GM23248 (cell line): ENCODE results near the gene LORICRIN. TPM values are rescaled to one million over a fixed set of nuclear protein-coding genes. Genes with fewer than 3 reads are reported as not detected.

Source experiments
- DNase-seq: peaks from one replicate; pipeline ENCODE4 v3.0.0-alpha.2; 2015
- H2AFZ ChIP-seq: fragments of 200-600 bp; sonication (generic); 2 replicates; pipeline ENCODE4 v1.6.1; 2016; ENCODE audit warnings: antibody characterized with exemption
- H3F3A ChIP-seq: fragments of 200-600 bp; sonication (generic); 2 replicates; pipeline ENCODE4 v1.6.1; 2016; ENCODE audit warnings: mild to moderate bottlenecking, antibody characterized with exemption, mixed run types; ENCODE audit not compliant: insufficient read depth
- H3K27ac ChIP-seq: fragments of 200-600 bp; sonication (generic); 2 replicates; pipeline ENCODE4 v1.5.1; 2016; ENCODE audit warnings: mild to moderate bottlenecking
- H3K27me3 ChIP-seq: fragments of 200-600 bp; sonication (generic); replicated peaks from 2 replicates; pipeline ENCODE4 v1.6.1; 2016; ENCODE audit warnings: mild to moderate bottlenecking; ENCODE audit not compliant: insufficient read depth
- H3K36me3 ChIP-seq: fragments of 200-600 bp; sonication (generic); 2 replicates; pipeline ENCODE4 v1.6.1; 2016; ENCODE audit warnings: low read depth, mild to moderate bottlenecking
- H3K4me1 ChIP-seq: fragments of 200-600 bp; sonication (generic); 2 replicates; pipeline ENCODE4 v1.6.1; 2016; ENCODE audit warnings: mild to moderate bottlenecking; ENCODE audit not compliant: insufficient read depth
- H3K4me2 ChIP-seq: fragments of 200-600 bp; sonication (generic); one replicate; pipeline ENCODE4 v1.6.1; 2016; ENCODE audit warnings: mild to moderate bottlenecking; ENCODE audit not compliant: unreplicated experiment
- H3K4me3 ChIP-seq: fragments of 200-600 bp; sonication (generic); 2 replicates; pipeline ENCODE4 v1.5.1; 2016; ENCODE audit warnings: mild to moderate bottlenecking
- H3K79me2 ChIP-seq: fragments of 200-600 bp; sonication (generic); 2 replicates; pipeline ENCODE4 v1.6.1; 2016; ENCODE audit warnings: mild to moderate bottlenecking; ENCODE audit not compliant: insufficient read depth
- H3K9ac ChIP-seq: fragments of 200-600 bp; sonication (generic); 2 replicates; pipeline ENCODE4 v1.6.1; 2016; ENCODE audit warnings: mild to moderate bottlenecking
- H3K9me2 ChIP-seq: fragments of 200-600 bp; sonication (generic); 2 replicates; pipeline ENCODE4 v1.6.1; 2016; ENCODE audit warnings: mixed run types, mild to moderate bottlenecking, moderate library complexity; ENCODE audit not compliant: insufficient read depth
- H3K9me3 ChIP-seq: fragments of 200-600 bp; sonication (generic); one replicate; pipeline ENCODE4 v1.6.1; 2017; ENCODE audit warnings: low read depth
- H4K20me1 ChIP-seq: fragments of 200-600 bp; sonication (generic); 2 replicates; pipeline ENCODE4 v1.6.0; 2016; ENCODE audit not compliant: insufficient read depth
- EZH2 ChIP-seq: fragments of 200-600 bp; sonication (generic); IDR thresholded peaks from 2 replicates; pipeline ENCODE4 v1.6.1; 2018; ENCODE audit warnings: antibody characterized with exemption, mild to moderate bottlenecking; ENCODE audit not compliant: insufficient read depth, poor library complexity, severe bottlenecking
- EZH2phosphoT487 ChIP-seq: fragments of 200-600 bp; sonication (generic); IDR thresholded peaks from 2 replicates; pipeline ENCODE4 v1.6.1; 2018; ENCODE audit warnings: antibody characterized with exemption, moderate library complexity, mild to moderate bottlenecking, low read depth; ENCODE audit not compliant: insufficient read depth
- WGBS, 2 experiments: methylation state at CpG; one replicate each; pipeline ENCODE4 v1.1.6; 2015 to 2017; ENCODE audit warnings: low lambda C conversion rate in 2 of 2, low coverage in 1 of 2; ENCODE audit errors: missing lambda C conversion rate in 2 of 2; 5-methylcytosine and 5-hydroxymethylcytosine counted together
- in situ Hi-C: fragments of 300-500 bp; cut with MboI; formaldehyde crosslinking; loops from 2 replicates; pipeline ENCODE4 v1.15.0; 2020
- polyA plus RNA-seq: library from polyadenylated mRNA; unstranded; fragments of >200 nt; fragmentation: Nextera tagmentation; extraction: Ambion mirVana; gene quantifications from 2 replicates; pipeline ENCODE4 v1.2.1, GENCODE V29; 2016
- total RNA-seq: library from RNA; depleted of rRNA; stranded (reverse); fragments of >200 nt; shearing (Covaris generic); gene quantifications from 2 replicates; pipeline ENCODE4 v1.2.3, GENCODE V29; 2014

Gene LORICRIN
- total and polyA plus RNA-seq, 2 experiments from 2014 or later: not detected

- Histone ChIP-seq H3K4me3 (no peak overlapping the region), H3K27ac (no peak overlapping the region), H3K27me3 (peaks cover 10% of the 10 kb centered on the region; the same call in 1 of the 2 replicates), H3K79me2 (no peaks in the 10 kb centered on the region), H3K36me3 (no peaks in the 10 kb centered on the region), H4K20me1 (no peaks in the 10 kb centered on the region), H3K4me1 (no peaks in the 10 kb centered on the region), H3F3A (no peaks in the 10 kb centered on the region), H3K9ac (no peak overlapping the region), H3K9me2 (no peaks in the 10 kb centered on the region), H3K9me3 (no peaks in the 10 kb centered on the region), H2AFZ (no peak overlapping the region), H3K4me2 (no peak overlapping the region)
- TF ChIP-seq EZH2phosphoT487: no peak
- TF ChIP-seq EZH2: no peak
- DNase-seq: no peak
- 16 to 34% methylated on average over 3 of the region's 3 CpGs for WGBS, 2 experiments
- in situ Hi-C loops: no loop called here
These were observed 26.9 kb upstream of the LORICRIN start for GRCh38 chr1:153232553-153232952.

GRCh38 chr1:153233448-153233847, 26.0 kb upstream of the LORICRIN start:
- Histone ChIP-seq H3K4me2 (no peak overlapping the region), H3K27ac (no peak overlapping the region), H3K9ac (no peak overlapping the region), H2AFZ (no peak overlapping the region), H3K36me3 (no peaks in the 10 kb centered on the region), H3K9me2 (no peaks in the 10 kb centered on the region), H3F3A (no peaks in the 10 kb centered on the region), H3K27me3 (0 out of 2 replicates have a peak, but pooled peaks cover 3% of the 10 kb centered on the region), H3K4me3 (no peak overlapping the region), H3K79me2 (no peaks in the 10 kb centered on the region), H3K4me1 (no peaks in the 10 kb centered on the region), H4K20me1 (no peaks in the 10 kb centered on the region), H3K9me3 (no peaks in the 10 kb centered on the region)
- TF ChIP-seq EZH2 (no peak), EZH2phosphoT487 (no peak)
- no peak for DNase-seq
- in situ Hi-C loops: no loop called here
- 12% methylated on average over 1 of the region's 1 CpG for WGBS, 2 experiments

GRCh38 chr1:153238527-153238926, 21.0 kb upstream of the LORICRIN start:
- Histone ChIP-seq H3K27me3 (peaks cover 3% of the 10 kb centered on the region; the same call in 1 of the 2 replicates), H3K9me2 (no peaks in the 10 kb centered on the region), H3K9ac (no peak overlapping the region), H2AFZ (no peak overlapping the region), H3K4me1 (no peaks in the 10 kb centered on the region), H3K27ac (no peak overlapping the region), H4K20me1 (no peaks in the 10 kb centered on the region), H3F3A (no peaks in the 10 kb centered on the region), H3K4me3 (no peak overlapping the region), H3K79me2 (no peaks in the 10 kb centered on the region), H3K36me3 (no peaks in the 10 kb centered on the region), H3K4me2 (no peak overlapping the region), H3K9me3 (no peaks in the 10 kb centered on the region)
- in situ Hi-C loops: no loop called here
- DNase-seq: no peak
- TF ChIP-seq EZH2phosphoT487: no peak
- TF ChIP-seq EZH2: no peak
- 25% methylated on average over 2 of the region's 2 CpGs for WGBS, 2 experiments

- Histone ChIP-seq H3K79me2 (no peaks in the 10 kb centered on the region), H3K4me3 (no peak overlapping the region), H3F3A (no peaks in the 10 kb centered on the region), H2AFZ (no peak overlapping the region), H3K9me2 (no peaks in the 10 kb centered on the region), H3K4me2 (no peak overlapping the region), H3K27ac (no peak overlapping the region), H3K9ac (no peak overlapping the region), H3K9me3 (no peaks in the 10 kb centered on the region), H3K36me3 (no peaks in the 10 kb centered on the region), H4K20me1 (no peaks in the 10 kb centered on the region), H3K4me1 (no peaks in the 10 kb centered on the region), H3K27me3 (peaks cover 7% of the 10 kb centered on the region; the same call in 1 of the 2 replicates)
- WGBS, 2 experiments: 0 to 14% methylated on average over 1 of the region's 1 CpG
- TF ChIP-seq EZH2phosphoT487 (no peak), EZH2 (no peak)
- in situ Hi-C loops: no loop called here
- DNase-seq: no peak
These were observed 17.3 kb upstream of the LORICRIN start for GRCh38 chr1:153242160-153242559.

GRCh38 chr1:153245466-153245865, 14.0 kb upstream of the LORICRIN start:
- no peak for DNase-seq
- TF ChIP-seq EZH2: no peak
- no peak for TF ChIP-seq EZH2phosphoT487
- no peaks in the 10 kb centered on the region for H4K20me1 ChIP-seq
- no peak overlapping the region for H3K4me3 ChIP-seq
- in situ Hi-C loops: no loop called here
- no peak overlapping the region for H3K27ac ChIP-seq
- no peaks in the 10 kb centered on the region for H3K9me3 ChIP-seq
- H3K4me1 ChIP-seq: no peaks in the 10 kb centered on the region
- no peak overlapping the region for H2AFZ ChIP-seq
- no peak overlapping the region for H3K4me2 ChIP-seq
- H3K9ac ChIP-seq: no peak overlapping the region
- 48 to 52% methylated on average over 4 of the region's 4 CpGs for WGBS, 2 experiments
- H3F3A ChIP-seq: no peaks in the 10 kb centered on the region
- no peaks in the 10 kb centered on the region for H3K9me2 ChIP-seq
- H3K36me3 ChIP-seq: no peaks in the 10 kb centered on the region
- H3K79me2 ChIP-seq: no peaks in the 10 kb centered on the region
- H3K27me3 ChIP-seq: peaks cover 11% of the 10 kb centered on the region; the same call in 1 of the 2 replicates
